ENCODE data around the gene SCRG1.
A peak's percentile ranks its signal among the peaks of the same experiment; 100 is the strongest.

SCRG1 gene

GRCh38 chr4:173337463-173337862 lies 61.5 kb downstream of the SCRG1 start:
- Histone ChIP-seq H3K4me3 (ENCODE audit: insufficient read length, low read depth) (no peak overlapping the region), H3K27me3 (ENCODE audit: insufficient read depth, insufficient read length) (no peaks in the 10 kb centered on the region), H3K4me1 (ENCODE audit: insufficient read depth, insufficient read length) (no peaks in the 10 kb centered on the region), H3K36me3 (ENCODE audit: insufficient read depth, insufficient read length, low read length) (peaks cover 11% of the 10 kb centered on the region), H3K9me3 (ENCODE audit: insufficient read depth, low read length) (no peaks in the 10 kb centered on the region), H3K9ac (ENCODE audit: insufficient read length, low read depth) (no peak overlapping the region)
- TF ChIP-seq SUZ12 (IDR thresholded peaks at IDR 0.05; ENCODE audit: extremely low read depth, insufficient read depth, insufficient read length): no peak
- no peak for TF ChIP-seq YY1 (IDR thresholded peaks at IDR 0.05; ENCODE audit: insufficient read depth, insufficient read length)
- no peak for TF ChIP-seq ZNF274 (IDR thresholded peaks at IDR 0.05; ENCODE audit: low read depth, low read length)
- no peak for DNase-seq (ENCODE audit: low read depth, low spot score)

- Histone ChIP-seq H3K9ac (ENCODE audit: insufficient read length, low read depth) (peak overlapping the region; percentile 99), H3K27me3 (ENCODE audit: insufficient read depth, insufficient read length) (no peaks in the 10 kb centered on the region), H3K4me1 (ENCODE audit: insufficient read depth, insufficient read length) (no peaks in the 10 kb centered on the region), H3K4me3 (ENCODE audit: insufficient read length, low read depth) (peak overlapping the region; percentile 57), H3K9me3 (ENCODE audit: insufficient read depth, low read length) (no peaks in the 10 kb centered on the region), H3K36me3 (ENCODE audit: insufficient read depth, insufficient read length, low read length) (peaks cover 28% of the 10 kb centered on the region)
- DNase-seq (ENCODE audit: low read depth, low spot score): peak; percentile 71
- TF ChIP-seq YY1 (IDR thresholded peaks at IDR 0.05; ENCODE audit: insufficient read depth, insufficient read length) (no peak), SUZ12 (IDR thresholded peaks at IDR 0.05; ENCODE audit: extremely low read depth, insufficient read depth, insufficient read length) (no peak), ZNF274 (IDR thresholded peaks at IDR 0.05; ENCODE audit: low read depth, low read length) (no peak)
These were observed 63.8 kb downstream of the SCRG1 start for GRCh38 chr4:173334891-173335752.

All from NT2/D1 (cell line).